SK-N-SH (cell line): ENCODE measurements around the gene STAT5B.

ENCODE experiments used
- PBX3 ChIP-seq: IDR thresholded peaks from 2 replicates; pipeline ENCODE4; 2012
- REST ChIP-seq: IDR thresholded peaks from 2 replicates; pipeline ENCODE4 v1.6.1; 2012; ENCODE audit warnings: mild to moderate bottlenecking, low read depth, low read length, moderate library complexity

GRCh38 chr17:42268236-42268635 is 8.0 kb downstream of the STAT5B start:
- no peak for TF ChIP-seq PBX3
- TF ChIP-seq REST = no peak
